Measurements from ENCODE around the gene CCER1. TPM values are rescaled to one million over a fixed set of nuclear protein-coding genes. Genes with fewer than 3 reads are reported as not detected.

Gene CCER1
- total RNA-seq, 4 donors from 2014 or later, result 0.27 TPM; not detected in 3

- peak; percentile 1 to 3 for DNase-seq
- 39 to 42% methylated on average over 7 of the region's 7 CpGs for WGBS, 2 donors
- H3K36me3 ChIP-seq, result no peaks in the 10 kb centered on the region
- H3K9me3 ChIP-seq, result no peaks in the 10 kb centered on the region
- H3K27me3 ChIP-seq, result no peaks in the 10 kb centered on the region
- no peak overlapping the region for H3K27ac ChIP-seq
- peak in 5 of 6 experiments; percentile 16 to 66 (median 36) for TF ChIP-seq CTCF (IDR thresholded peaks at IDR 0.05)
- TF ChIP-seq POLR2A (IDR thresholded peaks at IDR 0.05), result no peak
- no peak overlapping the region for H3K4me3 ChIP-seq (replicated peaks in 1 of 3)
- no peaks in the 10 kb centered on the region for H3K4me1 ChIP-seq
- intact Hi-C loops (cut with DNase I), result no loop called here
These were observed 45.8 kb downstream of the CCER1 start for GRCh38 chr12:90909069-90909770.

GRCh38 chr12:90908465-90908864 lies 46.5 kb downstream of the CCER1 start:
- Histone ChIP-seq H3K9me3 (no peaks in the 10 kb centered on the region), H3K27ac (no peak overlapping the region), H3K27me3 (no peaks in the 10 kb centered on the region), H3K36me3 (no peaks in the 10 kb centered on the region), H3K4me1 (no peaks in the 10 kb centered on the region), H3K4me3 (replicated peaks in 1 of 3) (no peak overlapping the region)
- DNase-seq, result no peak
- intact Hi-C loops (cut with DNase I), result no loop called here
- TF ChIP-seq CTCF (IDR thresholded peaks at IDR 0.05) (no peak), POLR2A (IDR thresholded peaks at IDR 0.05) (no peak)

GRCh38 chr12:90905691-90906370 lies 49.1 kb downstream of the CCER1 start:
- no peak overlapping the region for H3K27ac ChIP-seq
- DNase-seq, result no peak
- no peak for TF ChIP-seq CTCF (IDR thresholded peaks at IDR 0.05)
- no peak for TF ChIP-seq POLR2A (IDR thresholded peaks at IDR 0.05)
- H3K4me1 ChIP-seq, result no peaks in the 10 kb centered on the region
- H3K4me3 ChIP-seq (replicated peaks in 1 of 3), result no peak overlapping the region
- 82 to 91% methylated on average over 1 of the region's 1 CpG for WGBS, 2 donors
- intact Hi-C loops (cut with DNase I), result no loop called here
- no peaks in the 10 kb centered on the region for H3K9me3 ChIP-seq
- H3K27me3 ChIP-seq, result no peaks in the 10 kb centered on the region
- H3K36me3 ChIP-seq, result no peaks in the 10 kb centered on the region

GRCh38 chr12:90902596-90902995 lies 52.4 kb downstream of the CCER1 start:
- no peaks in the 10 kb centered on the region for H3K27me3 ChIP-seq
- intact Hi-C loops (cut with DNase I), result no loop called here
- no peaks in the 10 kb centered on the region for H3K36me3 ChIP-seq
- no peak for TF ChIP-seq POLR2A (IDR thresholded peaks at IDR 0.05)
- TF ChIP-seq CTCF (IDR thresholded peaks at IDR 0.05), result no peak
- no peaks in the 10 kb centered on the region for H3K4me1 ChIP-seq
- no peak overlapping the region for H3K27ac ChIP-seq
- WGBS, 2 donors, result 88 to 90% methylated on average over 2 of the region's 2 CpGs
- DNase-seq, result no peak
- no peaks in the 10 kb centered on the region for H3K9me3 ChIP-seq
- H3K4me3 ChIP-seq (replicated peaks in 1 of 3), result no peak overlapping the region

Other genes starting within 250 kb of the CCER1 start
- gene EPYC, start 49.8 kb upstream of the CCER1 start, total RNA-seq, result not detected
- not detected for gene KERA, start 102.8 kb upstream of the CCER1 start, total RNA-seq
- 100 to 1,000 TPM in 2 of 4 donors, 10 to 100 TPM in 2; 36.7 to 840 (median 127) TPM for gene LUM, start 156.3 kb upstream of the CCER1 start, total RNA-seq
- gene DCN, start 227.6 kb upstream of the CCER1 start, total RNA-seq, result 1,000 to 10,000 TPM in 2 of 4 donors, 100 to 1,000 TPM in 2; 371 to 2,364 (median 992) TPM

Data from thyroid gland (tissue), 4 donors.